ENCODE data around the gene C11orf65.

DNA sequence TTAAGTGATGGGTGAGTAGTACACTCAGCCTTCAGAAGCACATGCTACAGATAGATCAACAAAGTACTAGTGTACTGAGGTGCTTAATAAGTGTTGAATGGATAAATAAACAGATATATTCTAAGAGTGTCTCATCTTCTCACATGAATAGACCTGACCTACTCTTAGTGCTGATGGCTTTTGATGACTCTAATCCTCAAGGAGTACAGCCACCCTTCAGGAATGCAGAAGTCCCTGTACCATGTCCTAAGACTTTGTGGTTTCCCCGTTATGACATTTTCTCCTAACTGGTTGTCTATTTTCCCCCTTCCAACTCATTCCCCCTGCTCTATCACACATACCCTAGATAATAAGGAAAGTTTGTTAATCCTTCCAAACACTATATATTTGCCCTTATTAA lies 61.6 kb downstream of the C11orf65 start:
- no peak for TF ChIP-seq POLR2AphosphoS5 (IDR thresholded peaks at IDR 0.05; ENCODE audit: low read depth)
- TF ChIP-seq, protein P1, sequence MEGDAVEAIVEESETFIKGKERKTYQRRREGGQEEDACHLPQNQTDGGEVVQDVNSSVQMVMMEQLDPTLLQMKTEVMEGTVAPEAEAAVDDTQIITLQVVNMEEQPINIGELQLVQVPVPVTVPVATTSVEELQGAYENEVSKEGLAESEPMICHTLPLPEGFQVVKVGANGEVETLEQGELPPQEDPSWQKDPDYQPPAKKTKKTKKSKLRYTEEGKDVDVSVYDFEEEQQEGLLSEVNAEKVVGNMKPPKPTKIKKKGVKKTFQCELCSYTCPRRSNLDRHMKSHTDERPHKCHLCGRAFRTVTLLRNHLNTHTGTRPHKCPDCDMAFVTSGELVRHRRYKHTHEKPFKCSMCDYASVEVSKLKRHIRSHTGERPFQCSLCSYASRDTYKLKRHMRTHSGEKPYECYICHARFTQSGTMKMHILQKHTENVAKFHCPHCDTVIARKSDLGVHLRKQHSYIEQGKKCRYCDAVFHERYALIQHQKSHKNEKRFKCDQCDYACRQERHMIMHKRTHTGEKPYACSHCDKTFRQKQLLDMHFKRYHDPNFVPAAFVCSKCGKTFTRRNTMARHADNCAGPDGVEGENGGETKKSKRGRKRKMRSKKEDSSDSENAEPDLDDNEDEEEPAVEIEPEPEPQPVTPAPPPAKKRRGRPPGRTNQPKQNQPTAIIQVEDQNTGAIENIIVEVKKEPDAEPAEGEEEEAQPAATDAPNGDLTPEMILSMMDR (IDR thresholded peaks at IDR 0.05; ENCODE audit: insufficient read depth, low read length) = no peak

Measured in HL-60 (cell line).